Measurements from ENCODE around the gene SLC25A23.

- TF ChIP-seq POLR2A (IDR thresholded peaks at IDR 0.05), result no peak
- no peak for TF ChIP-seq CTCF (IDR thresholded peaks at IDR 0.05)
- TF ChIP-seq EP300 (IDR thresholded peaks at IDR 0.05), result no peak
These were observed 46.3 kb downstream of the SLC25A23 start for GRCh38 chr19:6413291-6413690.
